ENCODE results near the gene EFCAB9. TPM values are rescaled to one million over a fixed set of nuclear protein-coding genes. Genes with fewer than 3 reads are reported as not detected.

Gene EFCAB9
- total and polyA plus RNA-seq, 2 of the 13 experiments (the other 11 are each of a cell fraction or from before 2014, with no cell fraction given), result not detected

- in situ Hi-C loops (cut with HindIII; ENCODE audit: extremely low pct_ligation_motif_present, low pct_unique_long_range_greater_than_20kb) (loop anchor here (5.0 kb wide), 1 partner anchor 73 kb away; no protein-coding TSS in a partner anchor), intact Hi-C loops (cut with micrococcal nuclease; ENCODE audit: unreplicated experiment) (no loop called here)
- Histone ChIP-seq H3K27ac (ENCODE audit: extremely low read length, insufficient read depth, low read length) (no peak overlapping the region), H3K9me3 (ENCODE audit: low read length) (no peaks in the 10 kb centered on the region), H4K20me1 (ENCODE audit: insufficient read depth, low read length) (no peaks in the 10 kb centered on the region), H2AFZ (ENCODE audit: low read length) (no peak overlapping the region), H3K9ac (ENCODE audit: insufficient read depth, low read depth, low read length) (no peak overlapping the region), H3K27me3 (ENCODE audit: control insufficient read depth in 1 of 2, insufficient read depth in 2 of 2, low read length in 2 of 2) (no peaks in the 10 kb centered on the region), H3K4me1 (ENCODE audit: insufficient read depth, low read length) (peaks cover 29% of the 10 kb centered on the region), H3K79me2 (ENCODE audit: insufficient read depth, low read length) (peaks cover 6% of the 10 kb centered on the region), H3K36me3 (replicated peaks in 1 of 2; ENCODE audit: control insufficient read depth in 1 of 2, insufficient read depth in 2 of 2, low read length in 2 of 2) (0 out of 5 replicates have a peak, but pooled peaks cover 0 to 1% of the 10 kb centered on the region in 2 experiments), H3K4me3 (replicated peaks in 1 of 3; ENCODE audit: insufficient read depth in 1 of 3, low read depth in 2 of 3, low read length in 3 of 3) (no peak overlapping the region), H3K4me2 (ENCODE audit: low read depth, low read length) (no peak overlapping the region)
- TF ChIP-seq ZNF468 (CRISPR knock-in tag; IDR thresholded peaks at IDR 0.05) (no peak), DDIT3 (CRISPR knock-in tag; IDR thresholded peaks at IDR 0.05) (no peak), GPN1 (CRISPR knock-in tag; IDR thresholded peaks at IDR 0.05; ENCODE audit: borderline replicate concordance) (no peak), NFE2L2 (IDR thresholded peaks at IDR 0.05; ENCODE audit: low read length) (no peak), ZXDC (CRISPR knock-in tag; IDR thresholded peaks at IDR 0.05) (no peak), ZNF574 (CRISPR knock-in tag; IDR thresholded peaks at IDR 0.05) (no peak), RFX1 (IDR thresholded peaks at IDR 0.05) (no peak), ZNF567 (CRISPR knock-in tag; IDR thresholded peaks at IDR 0.05; ENCODE audit: borderline replicate concordance) (no peak)
- WGBS (ENCODE audit: low lambda C conversion rate), result 92% methylated on average over 10 of the region's 10 CpGs
- FAIRE-seq (no peak), ATAC-seq (no peak), DNase-seq (ENCODE audit: low spot score) (no peak)
- ChIA-PET CTCF (ENCODE audit: low intra/inter-chr PET ratio, low total read pairs) (no interaction called here), POLR2A (no interaction called here)
- no TSS peak for BruUV-seq (replicated peaks)
Observed at GRCh38 chr5:172185096-172185461, 8.9 kb upstream of the EFCAB9 start.
